NCI-H460 (cell line): ENCODE measurements around the gene CTTNBP2. TPM values are rescaled to one million over a fixed set of nuclear protein-coding genes. Genes with fewer than 3 reads are reported as not detected.

Source experiments
- DNase-seq: peaks from one replicate; pipeline ENCODE4 v3.0.0-alpha.2; 2016; ENCODE audit warnings: low read depth; ENCODE audit errors: extremely low read depth
- total RNA-seq: library from RNA; depleted of rRNA; stranded (reverse); fragments of >200 nt; shearing (Covaris generic); gene quantifications from 2 replicates; pipeline ENCODE4 v1.2.3, GENCODE V29; 2014

CTTNBP2 gene
- total RNA-seq, 1 experiment from 2014 or later = 0.94 TPM

- no peak for DNase-seq
These were observed 45.4 kb downstream of the CTTNBP2 start for GRCh38 chr7:117827862-117828261.

- DNase-seq = no peak
These were observed 48.1 kb downstream of the CTTNBP2 start for GRCh38 chr7:117825132-117825531.

- DNase-seq = no peak
These were observed 48.6 kb downstream of the CTTNBP2 start for GRCh38 chr7:117824592-117824991.

- DNase-seq = no peak
These were observed 53.7 kb downstream of the CTTNBP2 start for GRCh38 chr7:117819558-117819957.

DNA sequence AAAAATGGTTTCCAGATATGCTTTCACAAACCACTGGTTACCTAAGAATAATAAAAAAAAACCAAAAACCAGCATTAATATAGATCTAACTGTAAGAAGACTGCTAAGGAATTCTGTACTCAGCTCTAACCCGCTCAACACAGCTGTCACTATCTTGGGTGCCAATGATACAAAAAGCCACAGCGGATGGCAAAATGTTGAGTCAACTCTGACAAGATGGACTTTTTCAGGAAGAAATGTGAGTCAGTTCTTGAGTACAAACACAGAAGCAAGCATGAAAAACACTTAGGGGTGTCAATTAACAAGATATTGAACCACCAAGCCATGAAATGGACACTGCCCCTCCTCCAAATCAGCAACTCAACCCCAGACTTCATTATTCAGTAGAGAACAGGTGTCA, 55.0 kb downstream of the CTTNBP2 start:
- no peak for DNase-seq

- no peak for DNase-seq
These were observed 56.5 kb downstream of the CTTNBP2 start for GRCh38 chr7:117816727-117817126.

- DNase-seq = no peak
These were observed 61.5 kb downstream of the CTTNBP2 start for GRCh38 chr7:117811696-117812095.

DNA sequence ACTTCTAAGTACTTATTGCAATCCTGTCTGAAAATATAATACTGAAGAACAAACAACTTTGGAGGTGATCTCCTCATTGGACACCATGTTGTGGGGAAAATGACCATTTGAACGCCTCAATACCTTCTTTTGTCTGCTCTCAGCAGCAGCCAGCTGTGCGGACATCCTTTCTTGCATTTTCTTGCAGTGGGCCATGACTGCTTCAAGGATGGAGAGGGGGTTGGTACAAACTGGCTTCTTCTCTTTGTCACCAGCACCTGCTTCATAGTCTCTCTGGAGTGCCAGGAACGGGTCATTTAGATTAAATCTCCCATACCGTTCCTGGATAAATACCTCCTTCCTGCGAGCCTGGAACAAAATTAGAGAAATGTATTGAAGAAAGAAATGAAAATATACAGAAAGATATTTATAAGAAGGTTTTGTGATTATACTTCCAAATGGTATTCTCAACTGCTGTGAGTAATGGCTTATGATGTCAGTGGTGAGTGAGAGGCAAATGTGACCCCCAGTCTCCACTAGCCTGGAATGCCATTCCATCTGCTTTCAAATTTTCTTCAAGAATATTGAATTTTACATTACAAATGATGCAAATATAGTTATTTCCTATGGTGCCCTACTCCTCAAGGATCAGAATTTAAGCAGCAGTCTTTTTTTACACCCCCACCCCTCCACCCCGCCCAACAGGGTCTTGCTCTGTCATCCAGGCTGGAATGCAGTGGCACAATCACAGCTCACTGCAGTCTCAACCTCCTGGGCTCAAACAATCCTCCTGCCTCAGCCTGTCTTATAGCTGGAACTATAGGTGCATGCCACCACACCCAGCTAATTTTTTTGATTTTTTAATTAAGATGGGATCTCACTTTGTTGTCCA, 62.4 kb downstream of the CTTNBP2 start:
- no peak for DNase-seq

DNA sequence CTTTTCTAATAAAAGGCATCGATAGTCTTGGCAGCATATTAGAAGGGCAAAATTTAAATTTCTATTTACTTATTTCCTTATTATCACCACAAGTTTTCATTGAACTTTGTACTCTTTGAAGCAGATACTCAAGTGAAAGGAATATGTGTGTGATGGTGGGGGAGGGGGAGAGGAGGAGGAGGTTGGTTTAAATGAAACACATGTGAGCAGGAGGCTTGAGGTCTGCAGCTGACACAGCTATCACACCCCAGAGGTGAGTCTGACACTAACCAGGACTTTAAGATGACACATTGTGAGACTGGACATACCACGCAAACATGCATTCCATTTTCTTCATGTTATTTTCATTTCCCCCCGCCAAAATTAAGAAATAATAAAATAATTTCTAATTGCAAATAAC, 63.3 kb downstream of the CTTNBP2 start:
- no peak for DNase-seq

GRCh38 chr7:117808910-117809705, 64.1 kb downstream of the CTTNBP2 start:
- DNase-seq = no peak

DNA sequence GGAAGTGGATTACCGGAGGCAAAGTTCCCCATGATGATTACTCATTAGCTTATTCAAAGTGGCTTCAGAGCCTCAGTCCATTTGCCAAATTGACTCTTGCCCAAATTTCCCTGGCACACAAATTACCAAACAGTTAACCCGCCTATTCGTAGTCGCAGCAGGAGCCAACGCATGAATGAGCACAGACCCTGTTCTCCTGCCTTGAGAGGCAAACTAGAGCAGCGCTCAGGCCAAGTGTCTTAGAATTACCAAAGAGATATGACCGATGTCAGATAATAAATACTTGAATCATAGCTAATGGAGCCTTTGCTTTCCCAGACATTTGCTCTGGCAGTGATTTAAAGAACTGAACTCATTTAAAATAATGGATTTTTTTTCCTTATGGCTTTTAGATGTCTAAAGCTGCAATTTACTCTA, 64.9 kb downstream of the CTTNBP2 start:
- DNase-seq = no peak

- no peak for DNase-seq
These were observed 65.6 kb downstream of the CTTNBP2 start for GRCh38 chr7:117807676-117808075.

DNA sequence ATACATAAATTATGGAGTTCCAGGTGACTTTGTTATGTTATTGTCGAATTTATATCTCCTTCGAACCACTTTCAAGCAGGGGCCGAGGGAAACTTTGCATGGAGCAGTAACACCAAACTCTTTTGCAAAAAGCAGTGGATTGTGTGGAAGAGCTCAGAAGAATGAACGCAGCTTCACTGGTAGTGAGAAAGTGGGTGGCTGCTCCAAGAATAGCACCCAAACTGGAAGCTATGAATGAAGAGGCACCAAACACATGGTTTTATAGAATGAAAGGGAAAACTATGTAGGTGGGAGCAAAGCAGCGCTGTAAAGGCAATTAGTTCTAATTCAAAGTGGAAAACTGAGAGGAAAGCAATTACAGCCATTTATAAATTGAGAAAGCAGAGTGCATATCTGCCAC, 67.2 kb downstream of the CTTNBP2 start:
- no peak for DNase-seq

DNA sequence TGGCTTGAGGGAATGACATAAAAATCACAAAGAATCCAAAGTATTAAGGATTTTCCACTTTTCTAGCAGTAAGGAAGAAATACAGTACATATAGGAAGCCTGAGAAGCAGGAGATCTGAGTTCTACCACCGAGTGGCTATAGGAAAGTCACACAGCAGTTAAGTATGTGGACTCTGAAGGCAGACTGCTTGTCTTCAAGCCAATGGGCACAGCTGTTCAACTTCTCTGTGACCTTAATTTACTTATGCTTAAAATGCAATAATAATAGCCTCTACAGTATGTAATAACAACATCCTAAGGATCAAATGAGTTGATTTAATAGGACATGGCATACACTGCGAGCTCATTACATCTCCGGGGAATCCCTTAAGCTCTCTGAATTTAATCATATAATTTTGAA, 68.0 kb downstream of the CTTNBP2 start:
- DNase-seq = no peak

DNA sequence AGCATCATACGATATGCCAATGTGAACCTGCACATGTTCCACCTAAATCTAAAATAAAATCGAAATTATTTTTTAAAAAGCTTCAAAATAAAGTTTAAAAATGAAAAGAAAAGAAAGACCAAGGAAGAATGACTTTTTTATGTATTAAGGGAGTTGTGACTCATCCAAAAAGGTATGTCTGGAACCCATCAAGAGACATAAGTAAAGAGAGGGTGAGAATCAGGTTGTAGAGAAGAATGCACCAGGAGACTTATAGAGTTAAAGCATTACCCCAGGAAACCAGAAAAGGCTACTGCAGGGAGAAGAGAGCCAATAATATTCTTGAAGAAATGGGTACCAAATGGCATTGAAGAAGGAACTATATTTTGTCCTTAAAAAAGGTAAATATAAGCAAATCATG, 69.8 kb downstream of the CTTNBP2 start:
- no peak for DNase-seq

DNA sequence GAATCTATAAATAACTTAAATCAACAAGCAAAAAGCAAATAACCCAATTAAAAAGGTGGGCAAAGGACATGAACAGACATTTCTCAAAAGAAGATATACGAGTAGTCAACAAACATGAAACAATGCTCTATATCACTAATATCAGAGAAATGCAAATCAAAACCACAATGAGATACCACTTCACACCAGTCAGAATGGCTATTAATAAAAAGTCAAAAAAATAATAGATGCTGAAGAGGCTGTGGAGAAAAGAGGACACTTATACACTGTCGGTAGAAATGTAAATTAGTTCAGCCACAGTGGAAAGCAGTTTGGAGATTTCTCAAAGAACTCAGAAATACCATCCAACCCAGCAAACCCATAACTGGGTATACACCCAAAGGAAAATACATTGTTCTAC, 70.6 kb downstream of the CTTNBP2 start:
- DNase-seq = no peak

DNA sequence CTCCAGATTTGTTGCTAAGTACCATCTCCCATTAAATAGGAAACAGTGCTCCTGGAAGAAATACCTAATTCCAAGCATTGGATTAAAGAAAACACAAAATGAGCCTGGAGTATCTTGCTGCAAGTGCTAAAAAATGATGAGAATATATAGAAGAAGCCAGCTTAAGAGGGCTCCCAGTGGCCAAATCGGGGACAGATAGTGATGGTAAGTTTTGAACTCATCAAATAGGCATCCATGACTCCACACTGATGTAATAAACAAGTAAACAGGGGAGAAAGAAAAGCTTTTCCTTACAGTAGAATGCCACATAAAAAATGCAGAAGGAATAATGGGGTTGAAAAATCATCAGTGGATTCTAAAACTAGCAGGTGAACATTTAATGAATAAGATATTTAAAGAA, 72.4 kb downstream of the CTTNBP2 start:
- no peak for DNase-seq

DNA sequence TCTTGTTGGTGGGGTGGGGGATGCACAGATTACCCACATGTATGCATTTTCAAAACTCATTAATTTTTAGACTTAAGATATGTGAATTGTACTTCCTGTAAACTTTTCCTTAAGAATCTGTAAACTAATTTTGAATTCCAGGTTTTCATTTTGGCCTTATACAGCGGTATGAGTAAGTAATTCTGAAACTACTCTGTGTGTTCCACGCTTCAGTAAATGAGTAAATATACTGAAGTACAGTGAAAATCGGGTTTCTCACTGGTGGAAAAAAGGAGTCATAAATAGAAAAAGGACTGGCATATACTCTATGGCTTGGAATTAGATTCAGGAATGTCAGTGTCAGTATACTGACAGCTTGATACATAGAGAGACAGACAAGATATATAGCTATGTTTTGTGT, 72.8 kb downstream of the CTTNBP2 start:
- DNase-seq = no peak

- no peak for DNase-seq
These were observed 76.4 kb downstream of the CTTNBP2 start for GRCh38 chr7:117796889-117797288.

GRCh38 chr7:117793976-117794375, 79.3 kb downstream of the CTTNBP2 start:
- no peak for DNase-seq

GRCh38 chr7:117793521-117793920, 79.7 kb downstream of the CTTNBP2 start:
- no peak for DNase-seq
